BJ (cell line): ENCODE measurements around the gene EOGT. TPM values are rescaled to one million over a fixed set of nuclear protein-coding genes. Genes with fewer than 3 reads are reported as not detected.

Experiments
- CTCF ChIA-PET: fragments of 350-600 bp; formaldehyde crosslinking; extraction: SDS; loops from one replicate; lab custom pipeline; 2021; ENCODE audit warnings: antibody characterized with exemption, inconsistent platforms; lab: Yijun Ruan, JAX
- POLR2A ChIA-PET: fragments of 300-600 bp; sonication (Branson Sonifier 250); formaldehyde crosslinking; extraction: SDS; loops from one replicate; lab custom pipeline; 2021; ENCODE audit warnings: antibody characterized with exemption; lab: Charles Lee
- DNase-seq: peaks from one replicate; pipeline ENCODE4 v3.0.0-alpha.2; 2011; ENCODE audit warnings: low read depth
- H3K27me3 ChIP-seq: 2 replicates; pipeline ENCODE4 v1.6.0; 2011; ENCODE audit warnings: low read length; ENCODE audit not compliant: control insufficient read depth, insufficient read depth
- H3K36me3 ChIP-seq: 2 replicates; pipeline ENCODE4 v1.5.1; 2011; ENCODE audit warnings: low read length; ENCODE audit not compliant: control insufficient read depth, insufficient read depth
- H3K4me3 ChIP-seq: 2 replicates; pipeline ENCODE4 v1.5.1; 2011; ENCODE audit warnings: low read depth, mild to moderate bottlenecking, control low read depth, low read length
- polyA plus RNA-seq: library from polyadenylated mRNA; depleted of rRNA; stranded (reverse); fragments of >200 nt; gene quantifications from 2 replicates; pipeline ENCODE4 v1.2.3, GENCODE V29; 2011
- TF ChIP-seq, protein P1 (sequence below): IDR thresholded peaks from 2 replicates; pipeline ENCODE4 v1.5.1; 2011; ENCODE audit warnings: low read depth, mild to moderate bottlenecking, control low read depth, inconsistent platforms, low read length, moderate library complexity; ENCODE audit not compliant: insufficient read depth

Gene EOGT
- polyA plus RNA-seq, 1 experiment, result 18.9 TPM

DNA sequence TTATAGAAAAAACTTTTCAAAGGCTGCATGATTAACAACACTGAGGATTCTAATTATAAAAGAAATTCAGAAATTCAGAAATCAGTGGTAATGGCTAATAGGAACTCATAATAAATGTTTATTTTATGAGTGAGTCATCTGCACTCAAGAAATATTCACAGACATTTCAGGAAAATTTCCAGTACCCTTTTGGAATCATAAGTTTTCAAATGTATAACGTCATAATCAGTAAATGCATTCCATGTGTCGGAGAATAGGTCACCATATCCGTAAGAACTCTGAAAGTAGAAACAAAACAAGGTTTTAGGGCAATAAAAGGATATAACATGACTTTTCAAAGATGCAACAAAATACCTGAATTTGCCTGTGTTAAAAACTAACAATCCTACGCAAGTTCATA lies 24.7 kb downstream of the EOGT start:
- CTCF ChIA-PET, result no interaction called here
- peak; percentile 44 for DNase-seq
- Histone ChIP-seq H3K27me3 (no peaks in the 10 kb centered on the region), H3K36me3 (peaks cover 11% of the 10 kb centered on the region), H3K4me3 (no peak overlapping the region)
- TF ChIP-seq, protein P1, sequence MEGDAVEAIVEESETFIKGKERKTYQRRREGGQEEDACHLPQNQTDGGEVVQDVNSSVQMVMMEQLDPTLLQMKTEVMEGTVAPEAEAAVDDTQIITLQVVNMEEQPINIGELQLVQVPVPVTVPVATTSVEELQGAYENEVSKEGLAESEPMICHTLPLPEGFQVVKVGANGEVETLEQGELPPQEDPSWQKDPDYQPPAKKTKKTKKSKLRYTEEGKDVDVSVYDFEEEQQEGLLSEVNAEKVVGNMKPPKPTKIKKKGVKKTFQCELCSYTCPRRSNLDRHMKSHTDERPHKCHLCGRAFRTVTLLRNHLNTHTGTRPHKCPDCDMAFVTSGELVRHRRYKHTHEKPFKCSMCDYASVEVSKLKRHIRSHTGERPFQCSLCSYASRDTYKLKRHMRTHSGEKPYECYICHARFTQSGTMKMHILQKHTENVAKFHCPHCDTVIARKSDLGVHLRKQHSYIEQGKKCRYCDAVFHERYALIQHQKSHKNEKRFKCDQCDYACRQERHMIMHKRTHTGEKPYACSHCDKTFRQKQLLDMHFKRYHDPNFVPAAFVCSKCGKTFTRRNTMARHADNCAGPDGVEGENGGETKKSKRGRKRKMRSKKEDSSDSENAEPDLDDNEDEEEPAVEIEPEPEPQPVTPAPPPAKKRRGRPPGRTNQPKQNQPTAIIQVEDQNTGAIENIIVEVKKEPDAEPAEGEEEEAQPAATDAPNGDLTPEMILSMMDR, result no peak
- POLR2A ChIA-PET, result no interaction called here

DNA sequence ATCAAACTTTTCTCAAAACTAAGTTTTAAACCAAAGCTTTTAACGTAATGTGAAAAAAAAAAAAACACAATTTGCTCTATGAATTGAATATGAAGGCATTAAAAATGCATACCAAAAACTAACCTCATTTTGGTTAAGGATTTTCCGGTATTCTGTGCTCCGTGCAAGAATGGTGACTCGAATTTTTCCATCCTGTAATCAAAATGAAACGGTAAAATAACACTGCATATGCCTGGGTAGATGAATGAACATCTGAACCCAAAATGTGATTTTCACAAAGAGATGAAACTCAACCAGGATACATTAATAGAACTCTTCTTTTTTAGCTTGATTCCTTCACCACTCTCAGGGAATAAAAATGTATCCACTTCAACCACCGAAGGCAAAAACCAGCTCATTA lies 26.2 kb downstream of the EOGT start:
- ChIA-PET CTCF (no interaction called here), POLR2A (no interaction called here)
- H3K27me3 ChIP-seq, result no peaks in the 10 kb centered on the region
- no peak for DNase-seq
- TF ChIP-seq, protein P1, result no peak
- H3K4me3 ChIP-seq, result no peak overlapping the region
- H3K36me3 ChIP-seq, result peaks cover 11% of the 10 kb centered on the region

DNA sequence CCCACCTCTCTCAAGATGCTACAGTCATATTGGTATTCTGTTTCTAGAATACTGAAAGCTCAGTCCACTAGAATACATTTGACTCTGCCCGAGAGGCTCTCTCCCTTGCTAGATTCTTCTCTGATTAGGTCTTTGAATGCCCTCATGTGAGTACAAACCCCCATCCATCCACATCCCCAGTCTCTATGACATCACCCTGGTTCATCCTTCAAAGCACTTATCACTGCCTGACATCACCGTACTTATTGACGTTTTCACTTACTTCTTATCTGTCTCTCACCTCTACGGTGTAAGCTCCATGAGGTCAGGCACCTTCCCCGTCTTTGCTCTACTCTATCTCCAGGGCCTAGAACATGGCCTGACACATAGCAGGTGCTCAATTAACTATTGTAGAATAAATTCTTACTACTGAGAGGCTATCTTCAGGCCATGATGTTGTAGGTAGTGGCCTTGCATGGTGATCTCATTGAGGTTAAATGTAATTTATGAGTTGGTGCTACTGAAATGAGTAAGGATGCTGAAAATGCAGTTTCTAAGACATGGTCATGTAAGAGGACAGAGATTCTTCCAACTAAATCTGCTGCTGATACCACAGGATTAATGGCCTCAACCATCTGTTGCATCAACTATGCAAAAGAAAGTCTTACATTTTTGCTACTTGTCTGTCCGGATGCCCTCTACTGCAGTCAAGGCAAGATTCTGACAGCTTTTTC lies 26.8 kb downstream of the EOGT start:
- POLR2A ChIA-PET, result no interaction called here
- CTCF ChIA-PET, result no interaction called here
- peaks cover 11% of the 10 kb centered on the region for H3K36me3 ChIP-seq
- H3K4me3 ChIP-seq, result no peak overlapping the region
- TF ChIP-seq, protein P1, result no peak
- no peaks in the 10 kb centered on the region for H3K27me3 ChIP-seq
- no peak for DNase-seq

DNA sequence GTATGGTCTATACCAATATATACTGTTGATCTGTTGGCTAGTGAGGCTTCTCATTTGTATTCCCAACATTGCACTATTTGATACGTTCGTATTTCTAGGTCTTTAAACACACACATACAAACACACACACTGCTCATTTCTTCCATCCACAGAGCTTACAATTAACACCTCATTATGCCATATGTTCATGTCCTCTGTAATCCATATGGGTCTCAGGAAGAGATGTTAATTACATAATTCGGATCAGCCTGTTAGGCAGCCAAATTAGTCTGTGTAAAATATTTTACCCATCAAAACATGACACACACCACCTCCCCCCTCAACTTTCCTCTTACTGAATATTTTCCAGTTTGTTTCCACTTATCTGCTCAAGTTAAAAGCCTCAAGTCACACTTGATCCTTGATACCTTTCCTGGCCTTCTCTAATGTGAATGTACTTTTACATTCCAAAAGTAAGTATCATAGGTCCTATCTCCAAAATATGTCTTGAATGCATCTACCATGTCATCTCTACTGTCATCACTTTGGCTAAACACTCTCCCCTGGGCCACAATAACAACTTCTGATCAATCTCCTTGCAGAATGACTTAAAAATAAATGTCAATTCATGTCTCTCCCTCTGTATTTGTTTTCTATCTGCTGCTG lies 28.2 kb downstream of the EOGT start:
- Histone ChIP-seq H3K27me3 (no peaks in the 10 kb centered on the region), H3K4me3 (no peak overlapping the region), H3K36me3 (peaks cover 15% of the 10 kb centered on the region)
- CTCF ChIA-PET, result no interaction called here
- POLR2A ChIA-PET, result no interaction called here
- TF ChIP-seq, protein P1, result no peak
- no peak for DNase-seq

DNA sequence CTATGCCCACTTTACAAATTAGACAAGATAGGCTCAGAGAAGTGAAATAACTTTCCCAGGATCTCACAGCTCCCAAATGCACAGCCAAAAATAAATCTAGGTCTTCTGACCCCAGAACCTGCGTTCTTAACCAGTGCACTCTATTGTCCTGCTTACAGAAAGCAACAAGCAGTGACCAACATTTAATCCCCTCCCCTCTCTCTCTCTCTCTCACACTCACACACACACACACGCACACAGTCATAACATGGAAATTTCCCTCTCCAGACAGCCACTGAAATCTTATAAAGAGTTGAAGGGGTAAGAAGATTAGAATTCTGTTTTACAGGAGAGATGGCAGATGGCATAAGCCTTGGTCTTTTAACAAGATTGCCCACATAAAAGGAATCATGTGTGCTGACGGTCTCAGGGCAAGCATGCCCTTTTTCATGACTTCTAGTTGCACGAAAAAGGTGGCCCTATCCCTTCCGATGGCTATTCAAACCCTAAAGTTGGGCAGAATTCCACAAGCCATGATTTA lies 29.4 kb downstream of the EOGT start:
- ChIA-PET POLR2A (no interaction called here), CTCF (no interaction called here)
- Histone ChIP-seq H3K27me3 (no peaks in the 10 kb centered on the region), H3K36me3 (peaks cover 17% of the 10 kb centered on the region), H3K4me3 (no peak overlapping the region)
- DNase-seq, result no peak
- TF ChIP-seq, protein P1, result no peak
